Measurements from ENCODE around the gene CACNA1A. TPM values are rescaled to one million over a fixed set of nuclear protein-coding genes. Genes with fewer than 3 reads are reported as not detected.

The CACNA1A gene
- polyA plus RNA-seq, 3 donors: 0.08 to 0.09 TPM; not detected in 1

DNA sequence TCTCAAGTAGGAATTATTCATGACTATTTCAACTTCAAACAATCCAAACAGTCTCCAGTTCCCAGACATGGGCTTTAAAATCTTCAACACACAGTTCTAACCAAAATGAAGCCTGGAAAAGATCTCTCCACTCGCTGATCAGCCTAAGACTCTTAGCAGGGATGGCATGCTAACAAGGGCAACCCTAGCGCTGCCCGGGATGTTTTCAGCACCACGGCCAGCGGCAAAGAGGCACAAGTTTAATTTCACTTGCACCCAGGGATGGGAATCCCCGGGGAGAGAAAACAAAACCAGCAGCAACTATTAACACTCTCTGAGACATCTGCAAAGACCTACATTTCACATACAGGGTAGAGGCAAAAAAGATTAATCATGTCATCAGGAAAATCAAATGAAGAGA, 43.0 kb downstream of the CACNA1A start:
- Histone ChIP-seq H3K36me3 (replicated peaks in 1 of 2; ENCODE audit: control insufficient read depth in 1 of 2, insufficient read depth in 2 of 2, low read length in 2 of 2) (no peaks in the 10 kb centered on the region), H3K4me2 (replicated peaks; ENCODE audit: extremely low read depth, low read length, poor library complexity, severe bottlenecking) (no peak overlapping the region), H3K9me3 (replicated peaks in 1 of 2; ENCODE audit: control insufficient read depth in 1 of 2, insufficient read depth in 1 of 2, low read length in 2 of 2) (no peaks in the 10 kb centered on the region), H4K20me1 (ENCODE audit: insufficient read depth, low read length) (no peaks in the 10 kb centered on the region), H3K4me3 (replicated peaks in 1 of 3; ENCODE audit: low read depth in 2 of 3, low read length in 3 of 3) (no peak overlapping the region), H3K27me3 (ENCODE audit: control insufficient read depth in 2 of 2, insufficient read depth in 2 of 2, low read length in 2 of 2) (no peaks in the 10 kb centered on the region), H3K27ac (ENCODE audit: low read depth in 1 of 2, low read length in 2 of 2) (no peak overlapping the region), H3K9ac (ENCODE audit: insufficient read depth, low read length, poor library complexity, severe bottlenecking) (no peak overlapping the region), H3K4me1 (ENCODE audit: control insufficient read depth in 1 of 2, insufficient read depth in 2 of 2, low read length in 2 of 2) (no peaks in the 10 kb centered on the region), H3K79me2 (ENCODE audit: insufficient read depth, low read length) (no peaks in the 10 kb centered on the region), H2AFZ (ENCODE audit: insufficient read depth, low read depth, low read length, poor library complexity, severe bottlenecking) (no peak overlapping the region)
- Mint-ChIP-seq H3K36me3 (no peaks in the 10 kb centered on the region), H3K27ac (no peak overlapping the region), H3K4me1 (no peaks in the 10 kb centered on the region), H3K27me3 (ENCODE audit: low read depth in 3 of 3) (peaks cover 2 to 17% (median 7%) of the 10 kb centered on the region in 3 donors), H3K4me3 (no peak overlapping the region), H3K9me3 (no peaks in the 10 kb centered on the region)
- intact Hi-C loops (cut with micrococcal nuclease): no loop called here
- DNase-seq: no peak
- 13% methylated on average over 5 of the region's 6 CpGs for WGBS (ENCODE audit: insufficient coverage)
- TF ChIP-seq, protein P1, sequence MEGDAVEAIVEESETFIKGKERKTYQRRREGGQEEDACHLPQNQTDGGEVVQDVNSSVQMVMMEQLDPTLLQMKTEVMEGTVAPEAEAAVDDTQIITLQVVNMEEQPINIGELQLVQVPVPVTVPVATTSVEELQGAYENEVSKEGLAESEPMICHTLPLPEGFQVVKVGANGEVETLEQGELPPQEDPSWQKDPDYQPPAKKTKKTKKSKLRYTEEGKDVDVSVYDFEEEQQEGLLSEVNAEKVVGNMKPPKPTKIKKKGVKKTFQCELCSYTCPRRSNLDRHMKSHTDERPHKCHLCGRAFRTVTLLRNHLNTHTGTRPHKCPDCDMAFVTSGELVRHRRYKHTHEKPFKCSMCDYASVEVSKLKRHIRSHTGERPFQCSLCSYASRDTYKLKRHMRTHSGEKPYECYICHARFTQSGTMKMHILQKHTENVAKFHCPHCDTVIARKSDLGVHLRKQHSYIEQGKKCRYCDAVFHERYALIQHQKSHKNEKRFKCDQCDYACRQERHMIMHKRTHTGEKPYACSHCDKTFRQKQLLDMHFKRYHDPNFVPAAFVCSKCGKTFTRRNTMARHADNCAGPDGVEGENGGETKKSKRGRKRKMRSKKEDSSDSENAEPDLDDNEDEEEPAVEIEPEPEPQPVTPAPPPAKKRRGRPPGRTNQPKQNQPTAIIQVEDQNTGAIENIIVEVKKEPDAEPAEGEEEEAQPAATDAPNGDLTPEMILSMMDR (IDR thresholded peaks at IDR 0.05): no peak

DNA sequence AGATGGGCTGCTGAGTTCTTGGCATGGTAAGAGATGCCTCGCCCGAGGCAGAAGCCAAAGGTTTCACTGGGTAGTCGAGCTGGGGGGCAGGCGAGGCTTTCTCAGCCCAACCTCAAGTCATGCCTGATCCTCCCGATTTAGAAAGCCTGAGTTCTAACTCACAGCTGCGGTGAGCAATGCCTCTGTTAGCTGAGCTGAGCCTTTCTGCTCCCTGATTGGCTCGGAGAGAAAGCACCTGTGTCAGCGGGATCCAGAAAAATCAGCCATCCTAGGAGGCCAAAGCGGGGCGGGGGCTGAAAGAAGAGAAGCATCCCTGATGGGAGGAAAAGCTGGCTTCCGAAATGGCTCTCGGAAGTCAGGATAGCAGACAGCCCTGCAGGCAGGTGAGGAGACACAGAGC, 44.7 kb downstream of the CACNA1A start:
- no peaks in the 10 kb centered on the region for H3K4me1 Mint-ChIP-seq
- Histone ChIP-seq H3K27ac (ENCODE audit: low read depth in 1 of 2, low read length in 2 of 2) (no peak overlapping the region), H3K9ac (ENCODE audit: insufficient read depth, low read length, poor library complexity, severe bottlenecking) (no peak overlapping the region), H3K36me3 (replicated peaks in 1 of 2; ENCODE audit: control insufficient read depth in 1 of 2, insufficient read depth in 2 of 2, low read length in 2 of 2) (no peaks in the 10 kb centered on the region), H3K4me2 (replicated peaks; ENCODE audit: extremely low read depth, low read length, poor library complexity, severe bottlenecking) (no peak overlapping the region), H4K20me1 (ENCODE audit: insufficient read depth, low read length) (no peaks in the 10 kb centered on the region), H3K79me2 (ENCODE audit: insufficient read depth, low read length) (no peaks in the 10 kb centered on the region), H3K9me3 (replicated peaks in 1 of 2; ENCODE audit: control insufficient read depth in 1 of 2, insufficient read depth in 1 of 2, low read length in 2 of 2) (no peaks in the 10 kb centered on the region), H3K4me1 (ENCODE audit: control insufficient read depth in 1 of 2, insufficient read depth in 2 of 2, low read length in 2 of 2) (no peaks in the 10 kb centered on the region), H2AFZ (ENCODE audit: insufficient read depth, low read depth, low read length, poor library complexity, severe bottlenecking) (no peak overlapping the region), H3K27me3 (ENCODE audit: control insufficient read depth in 2 of 2, insufficient read depth in 2 of 2, low read length in 2 of 2) (no peaks in the 10 kb centered on the region), H3K4me3 (replicated peaks in 1 of 3; ENCODE audit: low read depth in 2 of 3, low read length in 3 of 3) (no peak overlapping the region)
- no peaks in the 10 kb centered on the region for H3K9me3 Mint-ChIP-seq
- H3K36me3 Mint-ChIP-seq: no peaks in the 10 kb centered on the region
- WGBS (ENCODE audit: insufficient coverage): 81% methylated on average over 11 of the region's 12 CpGs
- intact Hi-C loops (cut with micrococcal nuclease): no loop called here
- DNase-seq: no peak
- no peak overlapping the region for H3K27ac Mint-ChIP-seq
- no peak overlapping the region for H3K4me3 Mint-ChIP-seq
- TF ChIP-seq, protein P1 (IDR thresholded peaks at IDR 0.05): no peak
- peaks cover 4 to 20% (median 7%) of the 10 kb centered on the region in 3 donors for H3K27me3 Mint-ChIP-seq (ENCODE audit: low read depth in 3 of 3)

Data from CD14-positive monocyte (primary cell).